NCI-H1105 (cell line): ENCODE measurements around the gene KCNV2.

Source experiments
- DNase-seq: peaks from one replicate; lab custom pipeline; 2025; lab: John Stamatoyannopoulos, UW

Gene KCNV2

GRCh38 chr9:2720179-2720654 is 2.9 kb downstream of the KCNV2 start:
- DNase-seq, result no peak

- no peak for DNase-seq
These were observed 5.4 kb downstream of the KCNV2 start for GRCh38 chr9:2722715-2723114.

- DNase-seq, result no peak
These were observed 6.2 kb downstream of the KCNV2 start for GRCh38 chr9:2723376-2724065.

GRCh38 chr9:2725126-2725525 is 7.8 kb downstream of the KCNV2 start:
- DNase-seq, result no peak

GRCh38 chr9:2725898-2726649 is 8.8 kb downstream of the KCNV2 start:
- DNase-seq, result no peak

GRCh38 chr9:2726650-2727340 is 9.5 kb downstream of the KCNV2 start:
- DNase-seq, result no peak

GRCh38 chr9:2727374-2727773 is 10.1 kb downstream of the KCNV2 start:
- no peak for DNase-seq

- DNase-seq, result peak; percentile 56
These were observed 10.8 kb downstream of the KCNV2 start for GRCh38 chr9:2727966-2728613.

GRCh38 chr9:2729003-2729402 is 11.7 kb downstream of the KCNV2 start:
- DNase-seq, result no peak

- DNase-seq, result no peak
These were observed 12.4 kb downstream of the KCNV2 start for GRCh38 chr9:2729721-2730120.

GRCh38 chr9:2730971-2731370 is 13.7 kb downstream of the KCNV2 start:
- DNase-seq, result no peak

GRCh38 chr9:2732492-2732891 is 15.2 kb downstream of the KCNV2 start:
- no peak for DNase-seq

- no peak for DNase-seq
These were observed 23.3 kb downstream of the KCNV2 start for GRCh38 chr9:2740616-2741015.

GRCh38 chr9:2741441-2742158 is 24.3 kb downstream of the KCNV2 start:
- DNase-seq, result no peak

- DNase-seq, result no peak
These were observed 24.9 kb downstream of the KCNV2 start for GRCh38 chr9:2742214-2742613.

- DNase-seq, result no peak
These were observed 26.7 kb downstream of the KCNV2 start for GRCh38 chr9:2743937-2744529.

- DNase-seq, result no peak
These were observed 28.5 kb downstream of the KCNV2 start for GRCh38 chr9:2745560-2746380.

- no peak for DNase-seq
These were observed 32.2 kb downstream of the KCNV2 start for GRCh38 chr9:2749485-2749884.

GRCh38 chr9:2755285-2755684 is 38.0 kb downstream of the KCNV2 start:
- DNase-seq, result no peak

- no peak for DNase-seq
These were observed 41.0 kb downstream of the KCNV2 start for GRCh38 chr9:2758162-2758897.
